PC-3 (cell line): ENCODE measurements around the gene GALNTL6. TPM values are rescaled to one million over a fixed set of nuclear protein-coding genes. Genes with fewer than 3 reads are reported as not detected.

Experiments
- ATAC-seq: fragments of 200-7000 bp; cut with Tn5 transposase; 2 replicates; pipeline ENCODE4 v1.9.1; 2020; ENCODE audit warnings: mild to moderate bottlenecking, moderate library complexity
- BruUV-seq: library from RNA; stranded (reverse); fragments of 400-500 nt; replicated peaks from 2 replicates; lab custom pipeline; 2021; lab: Mats Ljungman, UMichigan
- CTCF ChIA-PET: fragments of 300-600 bp; sonication (Branson Sonifier 250); formaldehyde crosslinking; loops from one replicate; lab custom pipeline; 2022; ENCODE audit warnings: antibody characterized with exemption; lab: Charles Lee
- POLR2A ChIA-PET: fragments of 300-600 bp; sonication (Branson Sonifier 250); formaldehyde crosslinking; loops from one replicate; lab custom pipeline; 2022; ENCODE audit warnings: antibody characterized with exemption; ENCODE audit not compliant: unreplicated experiment; lab: Charles Lee
- DNase-seq: peaks from one replicate; pipeline ENCODE4 v3.0.0-alpha.2; 2015
- H2AFZ ChIP-seq: fragments of 300-600 bp; sonication (generic); 2 replicates; pipeline ENCODE4 v1.6.0; 2016; ENCODE audit warnings: antibody characterized with exemption, low read length
- H3F3A ChIP-seq: fragments of 300-600 bp; sonication (generic); one replicate; pipeline ENCODE4 v1.6.0; 2017; ENCODE audit warnings: antibody characterized with exemption, low read length, control low read depth, mild to moderate bottlenecking; ENCODE audit not compliant: unreplicated experiment
- H3K27ac ChIP-seq: fragments of 300-600 bp; sonication (generic); 2 replicates; pipeline ENCODE4 v1.5.1; 2016; ENCODE audit warnings: mild to moderate bottlenecking, low read length
- H3K27me3 ChIP-seq: fragments of 300-600 bp; sonication (generic); 2 replicates; pipeline ENCODE4 v1.6.1; 2016; ENCODE audit warnings: low read length, mixed read lengths
- H3K36me3 ChIP-seq: fragments of 300-600 bp; sonication (generic); 2 replicates; pipeline ENCODE4 v1.6.1; 2016; ENCODE audit warnings: low read depth, mixed run types, low read length, mixed read lengths
- H3K4me1 ChIP-seq: fragments of 300-600 bp; sonication (generic); 2 replicates; pipeline ENCODE4 v1.5.1; 2016; ENCODE audit warnings: low read length; ENCODE audit not compliant: insufficient read depth
- H3K4me2 ChIP-seq: fragments of 300-600 bp; sonication (generic); 2 replicates; pipeline ENCODE4 v1.6.0; 2016; ENCODE audit warnings: low read length
- H3K4me3 ChIP-seq: fragments of 300-600 bp; sonication (generic); 2 replicates; pipeline ENCODE4 v1.5.1; 2016; ENCODE audit warnings: mild to moderate bottlenecking, low read length, mixed read lengths
- H3K79me2 ChIP-seq: fragments of 300-600 bp; sonication (generic); 2 replicates; pipeline ENCODE4 v1.6.1; 2017; ENCODE audit warnings: low read length, mixed read lengths
- H3K9ac ChIP-seq: fragments of 300-600 bp; sonication (generic); 2 replicates; pipeline ENCODE4 v1.6.0; 2016; ENCODE audit warnings: mild to moderate bottlenecking, low read length
- H3K9me2 ChIP-seq: fragments of 300-600 bp; sonication (generic); replicated peaks from 2 replicates; pipeline ENCODE4 v1.6.1; 2016; ENCODE audit warnings: mixed run types, low read length, mixed read lengths
- H3K9me3 ChIP-seq: fragments of 300-600 bp; sonication (generic); 2 replicates; pipeline ENCODE4 v1.6.1; 2016; ENCODE audit warnings: low read length, mixed read lengths
- H4K20me1 ChIP-seq: fragments of 300-600 bp; sonication (generic); 2 replicates; pipeline ENCODE4 v1.6.1; 2016; ENCODE audit warnings: low read length, mixed read lengths
- CTCF ChIP-seq: fragments of 300-600 bp; sonication (generic); conservative IDR thresholded peaks from 2 replicates; pipeline ENCODE4 v1.5.1; 2017; ENCODE audit warnings: antibody characterized with exemption, low read depth, mild to moderate bottlenecking, low read length
- EZH2 ChIP-seq: fragments of 300-600 bp; sonication (generic); IDR thresholded peaks from one replicate; pipeline ENCODE4 v1.6.1; 2017; ENCODE audit warnings: antibody characterized with exemption, mild to moderate bottlenecking, low read length; ENCODE audit not compliant: unreplicated experiment
- EZH2phosphoT487 ChIP-seq: fragments of 300-600 bp; sonication (generic); IDR thresholded peaks from 2 replicates; pipeline ENCODE4 v1.6.1; 2018; ENCODE audit warnings: mild to moderate bottlenecking, antibody characterized with exemption, low read length, borderline replicate concordance
- intact Hi-C: fragments of 100-400 bp; cut with micrococcal nuclease; formaldehyde crosslinking; loops from 2 replicates; pipeline ENCODE4 v1.9.0; 2023
- total RNA-seq: library from RNA; depleted of rRNA; stranded (reverse); fragments of >200 nt; gene quantifications from 2 replicates; pipeline ENCODE4 v1.2.3, GENCODE V29; 2014

GALNTL6 gene
- total RNA-seq, 1 experiment from 2014 or later: not detected

- H3K79me2 ChIP-seq: no peaks in the 10 kb centered on the region
- CTCF ChIA-PET: no interaction called here
- BruUV-seq: no TSS peak
Observed at GRCh38 chr4:172762895-172763294, 949.7 kb downstream of the GALNTL6 start.

GRCh38 chr4:172770787-172771186, 957.6 kb downstream of the GALNTL6 start:
- no peak for ATAC-seq
- Histone ChIP-seq H3K36me3 (no peaks in the 10 kb centered on the region), H3K27ac (no peak overlapping the region), H3K79me2 (no peaks in the 10 kb centered on the region), H3K4me1 (no peaks in the 10 kb centered on the region), H3K27me3 (no peaks in the 10 kb centered on the region), H4K20me1 (no peaks in the 10 kb centered on the region), H3K9me2 (no peaks in the 10 kb centered on the region), H3K9ac (no peak overlapping the region), H3K4me3 (no peak overlapping the region), H3K4me2 (no peak overlapping the region), H3F3A (no peaks in the 10 kb centered on the region), H2AFZ (no peak overlapping the region), H3K9me3 (no peaks in the 10 kb centered on the region)
- DNase-seq: no peak
- BruUV-seq: no TSS peak
- intact Hi-C loops: no loop called here
- CTCF ChIA-PET: no interaction called here
- POLR2A ChIA-PET: no interaction called here
- no peak for TF ChIP-seq EZH2
- no peak for TF ChIP-seq CTCF
- TF ChIP-seq EZH2phosphoT487: no peak

More at GRCh38 chr4:172762895-172763294, 949.7 kb downstream of the GALNTL6 start:
- H2AFZ ChIP-seq: no peak overlapping the region
- no peaks in the 10 kb centered on the region for H3F3A ChIP-seq
- no peak overlapping the region for H3K4me2 ChIP-seq
- H4K20me1 ChIP-seq: no peaks in the 10 kb centered on the region
- no peaks in the 10 kb centered on the region for H3K9me3 ChIP-seq
- H3K27me3 ChIP-seq: no peaks in the 10 kb centered on the region
- no peak overlapping the region for H3K27ac ChIP-seq
- no peak overlapping the region for H3K9ac ChIP-seq
- DNase-seq (no peak), ATAC-seq (no peak)
- TF ChIP-seq EZH2phosphoT487 (no peak), CTCF (no peak), EZH2 (no peak)
- POLR2A ChIA-PET: no interaction called here
- intact Hi-C loops: no loop called here
- no peak overlapping the region for H3K4me3 ChIP-seq
- H3K4me1 ChIP-seq: peaks cover 14% of the 10 kb centered on the region
- no peaks in the 10 kb centered on the region for H3K36me3 ChIP-seq
- no peaks in the 10 kb centered on the region for H3K9me2 ChIP-seq

- Histone ChIP-seq H2AFZ (no peak overlapping the region), H3K27me3 (no peaks in the 10 kb centered on the region), H3K36me3 (no peaks in the 10 kb centered on the region), H3K4me1 (no peaks in the 10 kb centered on the region), H3F3A (no peaks in the 10 kb centered on the region), H4K20me1 (no peaks in the 10 kb centered on the region), H3K79me2 (no peaks in the 10 kb centered on the region), H3K4me3 (no peak overlapping the region), H3K9me3 (no peaks in the 10 kb centered on the region), H3K4me2 (no peak overlapping the region), H3K9ac (no peak overlapping the region), H3K9me2 (no peaks in the 10 kb centered on the region), H3K27ac (no peak overlapping the region)
- ATAC-seq (no peak), DNase-seq (no peak)
- no TSS peak for BruUV-seq
- TF ChIP-seq CTCF: no peak
- no peak for TF ChIP-seq EZH2
- TF ChIP-seq EZH2phosphoT487: no peak
- intact Hi-C loops: no loop called here
- CTCF ChIA-PET: no interaction called here
- POLR2A ChIA-PET: no interaction called here
Observed at GRCh38 chr4:172772781-172773180, 959.6 kb downstream of the GALNTL6 start.
